Neuronal stem cell (in vitro differentiated cells): ENCODE measurements around the gene ZNF189.

Experiments used
- DNase-seq: peaks from one replicate; pipeline ENCODE4 v3.0.0-alpha.2; 2013; ENCODE audit warnings: low spot score
- H2AFZ ChIP-seq: one replicate; pipeline ENCODE4 v1.6.1; 2013; ENCODE audit warnings: mild to moderate bottlenecking, low read length, inconsistent platforms
- H2AK5ac ChIP-seq: 2 replicates; pipeline ENCODE4 v1.6.1; 2013; ENCODE audit warnings: low read depth, mild to moderate bottlenecking, inconsistent platforms, low read length, moderate library complexity, mixed read lengths
- H2BK120ac ChIP-seq: 2 replicates; pipeline ENCODE4 v1.6.1; 2013; ENCODE audit warnings: low read depth, mild to moderate bottlenecking, inconsistent platforms, low read length, moderate library complexity, mixed read lengths
- H2BK12ac ChIP-seq: one replicate; pipeline ENCODE4 v1.6.1; 2013; ENCODE audit warnings: low read length, inconsistent platforms
- H2BK15ac ChIP-seq: 2 replicates; pipeline ENCODE4 v1.6.1; 2013; ENCODE audit warnings: mild to moderate bottlenecking, low read length, inconsistent platforms, mixed read lengths
- H2BK5ac ChIP-seq: one replicate; pipeline ENCODE4 v1.6.1; 2013; ENCODE audit warnings: inconsistent platforms, mild to moderate bottlenecking, low read length, moderate library complexity
- H3K14ac ChIP-seq: one replicate; pipeline ENCODE4 v1.6.1; 2013; ENCODE audit warnings: low read length, inconsistent platforms
- H3K18ac ChIP-seq: 2 replicates; pipeline ENCODE4 v1.6.1; 2013; ENCODE audit warnings: low read length, inconsistent platforms
- H3K23ac ChIP-seq: 2 replicates; pipeline ENCODE4 v1.6.1; 2013; ENCODE audit warnings: low read depth, mild to moderate bottlenecking, mixed read lengths, low read length, inconsistent platforms; ENCODE audit not compliant: poor library complexity
- H3K27ac ChIP-seq: replicated peaks from 3 replicates; pipeline ENCODE4 v1.5.1; 2013; ENCODE audit warnings: low read length, inconsistent platforms
- H3K27me3 ChIP-seq, 3 experiments: 2 replicates each; pipeline ENCODE4 v1.6.1; 2013; ENCODE audit warnings: low read length in 3 of 3, mild to moderate bottlenecking in 2 of 3, inconsistent platforms in 1 of 3, low read depth in 1 of 3, mixed read lengths in 1 of 3, moderate library complexity in 1 of 3; ENCODE audit not compliant: control insufficient read depth in 3 of 3, insufficient read depth in 3 of 3
- H3K36me3 ChIP-seq, 2 donors: replicated peaks in 1 of 2; 2 replicates each; pipeline ENCODE4 v1.6.1; 2013; ENCODE audit warnings: low read length in 2 of 2; ENCODE audit not compliant: control insufficient read depth in 2 of 2, insufficient read depth in 2 of 2
- H3K4ac ChIP-seq: 2 replicates; pipeline ENCODE4 v1.6.1; 2013; ENCODE audit warnings: inconsistent platforms, mild to moderate bottlenecking, low read length, moderate library complexity
- H3K4me1 ChIP-seq, 2 donors: 1 replicate in 1 of 2; 2 replicates in 1 of 2; pipeline ENCODE4 v1.6.1; 2013; ENCODE audit warnings: low read length in 2 of 2, low read depth in 1 of 2; ENCODE audit not compliant: control insufficient read depth in 2 of 2, insufficient read depth in 1 of 2
- H3K4me2 ChIP-seq: one replicate; pipeline ENCODE4 v1.6.1; 2013; ENCODE audit warnings: mild to moderate bottlenecking, low read length, inconsistent platforms; ENCODE audit not compliant: insufficient read depth, poor library complexity, severe bottlenecking
- H3K4me3 ChIP-seq, 2 donors: 2 replicates each; pipeline ENCODE4 v1.5.1; 2013; ENCODE audit warnings: low read length in 2 of 2, mild to moderate bottlenecking in 2 of 2, inconsistent platforms in 1 of 2, moderate library complexity in 1 of 2
- H3K79me1 ChIP-seq: one replicate; pipeline ENCODE4 v1.6.1; 2013; ENCODE audit warnings: low read depth, mild to moderate bottlenecking, inconsistent platforms, low read length, moderate library complexity
- H3K9ac ChIP-seq: one replicate; pipeline ENCODE4 v1.6.1; 2013; ENCODE audit warnings: mild to moderate bottlenecking, low read depth, low read length, inconsistent platforms; ENCODE audit not compliant: poor library complexity
- H3K9me3 ChIP-seq, 2 donors: replicated peaks in 1 of 2; 2 replicates each; pipeline versions ENCODE3 to v1.6.1; 2013; ENCODE audit warnings: low read length in 2 of 2, mild to moderate bottlenecking in 2 of 2, inconsistent platforms in 1 of 2, low read depth in 1 of 2, mixed read lengths in 1 of 2, moderate library complexity in 1 of 2; ENCODE audit not compliant: control insufficient read depth in 2 of 2, insufficient read depth in 1 of 2
- H4K8ac ChIP-seq: one replicate; pipeline ENCODE4 v1.6.1; 2013; ENCODE audit warnings: low read depth, mild to moderate bottlenecking, inconsistent platforms, low read length, moderate library complexity
- H4K91ac ChIP-seq: one replicate; pipeline ENCODE4 v1.6.1; 2013; ENCODE audit warnings: low read length, low read depth, mild to moderate bottlenecking, inconsistent platforms; ENCODE audit not compliant: poor library complexity
- WGBS, 2 donors: extraction: QIAGEN DNeasy Blood & Tissue Kit; methylation state at CpG; one replicate each; pipeline ENCODE4 v1.1.7; 2013; ENCODE audit warnings: missing lambda C conversion rate in 2 of 2, mixed read lengths in 1 of 2; ENCODE audit not compliant: insufficient read length in 2 of 2, insufficient replicate concordance in 1 of 2; ENCODE audit errors: extremely low coverage in 2 of 2; 5-methylcytosine and 5-hydroxymethylcytosine counted together

The ZNF189 gene

DNA sequence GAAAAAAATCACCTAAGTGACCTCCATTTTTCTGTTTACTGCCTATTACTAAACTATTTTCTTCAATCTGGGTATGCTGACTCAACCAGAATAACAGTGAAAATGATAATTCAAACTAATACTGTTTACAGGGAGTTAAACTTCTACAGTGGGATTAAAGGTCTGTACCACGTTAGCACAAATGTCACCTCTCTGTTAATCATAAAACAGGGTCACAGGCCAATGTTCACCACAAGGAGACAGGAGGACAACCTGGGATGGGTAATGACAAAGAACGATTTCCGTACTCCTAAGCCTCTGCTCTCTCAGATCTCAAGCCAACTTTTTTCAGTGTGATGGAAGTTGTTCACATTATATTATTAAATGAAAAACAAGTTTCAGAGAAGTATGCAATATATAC, 34.6 kb downstream of the ZNF189 start:
- Histone ChIP-seq H2BK12ac (no peak overlapping the region), H3K4me3 (no peak overlapping the region), H3K4me1 (no peaks in the 10 kb centered on the region), H2AFZ (no peak overlapping the region), H4K91ac (no peak overlapping the region), H3K18ac (no peak overlapping the region), H3K14ac (no peak overlapping the region), H2BK120ac (no peak overlapping the region), H2BK5ac (no peak overlapping the region), H4K8ac (no peak overlapping the region), H2BK15ac (no peak overlapping the region), H3K9me3 (no peaks in the 10 kb centered on the region), H3K9ac (no peak overlapping the region), H3K36me3 (no peaks in the 10 kb centered on the region), H2AK5ac (no peak overlapping the region), H3K27ac (no peak overlapping the region), H3K79me1 (no peaks in the 10 kb centered on the region), H3K4me2 (no peak overlapping the region), H3K23ac (no peak overlapping the region), H3K27me3 (peaks cover 0 to 22% (median 0%) of the 10 kb centered on the region in 3 experiments), H3K4ac (no peak overlapping the region)
- no peak for DNase-seq
- no CpG with 5 or more reads among the region's 3 CpGs for WGBS, 2 donors

DNA sequence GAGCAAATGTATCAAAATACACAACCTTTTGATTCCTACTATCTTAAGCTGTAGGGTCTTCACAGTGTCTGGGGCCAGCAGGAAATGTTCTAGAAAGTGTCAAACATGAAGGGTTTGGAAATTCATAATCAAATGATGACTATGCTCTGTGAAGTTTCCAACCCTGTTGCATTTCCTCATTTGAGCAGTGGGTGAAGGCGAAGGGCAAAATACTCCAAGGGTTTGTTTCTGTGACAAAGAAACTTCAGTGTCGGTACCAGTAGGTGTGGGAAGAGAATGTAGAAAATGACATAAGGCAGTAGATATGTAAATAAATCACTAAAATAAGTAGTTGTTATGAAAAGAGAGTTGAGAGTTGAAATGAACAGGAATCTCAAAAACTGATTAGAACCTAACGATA, 36.3 kb downstream of the ZNF189 start:
- Histone ChIP-seq H2BK5ac (no peak overlapping the region), H4K91ac (no peak overlapping the region), H2AFZ (no peak overlapping the region), H3K4ac (no peak overlapping the region), H2BK12ac (no peak overlapping the region), H3K27ac (no peak overlapping the region), H3K9ac (no peak overlapping the region), H3K4me1 (no peaks in the 10 kb centered on the region), H4K8ac (no peak overlapping the region), H3K23ac (no peak overlapping the region), H3K14ac (no peak overlapping the region), H3K18ac (no peak overlapping the region), H3K27me3 (peaks cover 0 to 24% (median 0%) of the 10 kb centered on the region in 3 experiments), H3K36me3 (no peaks in the 10 kb centered on the region), H3K79me1 (no peaks in the 10 kb centered on the region), H2BK15ac (no peak overlapping the region), H2BK120ac (no peak overlapping the region), H3K4me2 (no peak overlapping the region), H2AK5ac (no peak overlapping the region), H3K4me3 (no peak overlapping the region), H3K9me3 (no peaks in the 10 kb centered on the region)
- DNase-seq = no peak
- WGBS, 2 donors = no CpG with 5 or more reads among the region's 3 CpGs

DNA sequence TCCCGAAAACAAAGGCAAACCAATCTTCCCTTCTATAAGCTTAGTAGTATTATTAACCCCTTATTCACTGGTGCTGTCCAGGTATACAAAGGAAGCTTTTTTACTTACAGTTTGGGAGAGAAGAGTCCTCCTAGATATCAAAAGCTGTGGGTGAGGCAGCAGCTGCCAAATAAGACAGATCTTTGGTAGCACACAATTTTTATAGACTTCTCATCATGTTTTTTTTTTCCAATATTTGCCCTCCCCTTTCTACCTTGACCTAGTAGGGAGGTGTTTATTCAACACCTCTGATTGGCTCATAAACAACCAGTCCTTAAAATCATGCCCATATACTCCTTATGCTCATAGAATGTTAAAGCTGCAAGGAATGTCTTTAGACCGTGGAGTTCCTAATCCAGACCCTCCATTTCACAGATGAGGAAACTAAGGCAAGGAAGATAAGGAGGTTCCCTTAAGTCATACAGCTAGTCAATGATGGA, 37.0 kb downstream of the ZNF189 start, which contains the start of gene ALDOB:
ALDOB (minus strand) TSS at position 174 of the 479 bp plus-strand sequence. CDS start 4,887 bp downstream, outside the sequence.
- H3K9ac ChIP-seq = no peak within 1 kb of the TSS
- H2AFZ ChIP-seq = no peak within 1 kb of the TSS
- H3K4ac ChIP-seq = no peak within 1 kb of the TSS
- H2AK5ac ChIP-seq = no peak within 1 kb of the TSS
- H3K4me3 ChIP-seq = no peak within 1 kb of the TSS
- no CpG with 5 or more reads among the region's 2 CpGs for WGBS, 2 donors
- no peak within 1 kb of the TSS for H2BK120ac ChIP-seq
- H4K91ac ChIP-seq = no peak within 1 kb of the TSS
- no peak within 1 kb of the TSS for H4K8ac ChIP-seq
- no peak within 1 kb of the TSS for H2BK15ac ChIP-seq
- H3K14ac ChIP-seq = no peak within 1 kb of the TSS
- no peak within 1 kb of the TSS for H2BK12ac ChIP-seq
- DNase-seq = no peak
- H3K18ac ChIP-seq = no peak within 1 kb of the TSS
- no peaks in the 10 kb centered on the region for H3K4me1 ChIP-seq
- no peak within 1 kb of the TSS for H3K23ac ChIP-seq
- H3K27me3 ChIP-seq = peaks cover 0 to 19% (median 0%) of the 10 kb centered on the region in 3 experiments
- no peaks in the 10 kb centered on the region for H3K9me3 ChIP-seq
- H3K79me1 ChIP-seq = no peaks in the 10 kb centered on the region
- H3K27ac ChIP-seq = no peak within 1 kb of the TSS
- H3K36me3 ChIP-seq = no peaks in the 10 kb centered on the region
- H2BK5ac ChIP-seq = no peak within 1 kb of the TSS
- H3K4me2 ChIP-seq = no peak within 1 kb of the TSS

DNA sequence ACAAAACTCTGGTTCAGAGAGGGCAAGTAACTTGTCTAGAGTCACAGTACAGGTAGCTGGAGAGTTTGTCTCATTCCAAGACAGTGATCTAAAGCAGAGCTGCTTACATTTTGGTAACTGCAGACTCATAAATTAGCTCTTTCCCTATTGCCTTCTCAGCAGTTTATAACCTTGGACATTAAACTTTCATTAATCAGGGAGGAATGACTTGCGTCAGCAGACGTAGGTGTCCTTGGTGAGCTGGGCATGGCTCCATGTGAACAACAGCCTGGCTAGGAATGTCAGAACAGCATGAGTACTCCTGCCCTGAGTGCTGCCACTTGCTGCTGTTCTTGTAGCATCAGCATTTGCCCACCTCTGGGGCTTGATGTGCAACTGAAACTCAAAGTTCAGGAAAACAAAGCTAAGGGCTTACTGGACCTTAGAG, 39.2 kb downstream of the ZNF189 start:
- Histone ChIP-seq H3K4me3 (no peak overlapping the region), H3K27me3 (peaks cover 0 to 17% (median 0%) of the 10 kb centered on the region in 3 experiments), H3K36me3 (no peaks in the 10 kb centered on the region), H4K8ac (no peak overlapping the region), H3K23ac (no peak overlapping the region), H3K14ac (no peak overlapping the region), H3K4me2 (no peak overlapping the region), H3K9me3 (no peaks in the 10 kb centered on the region), H2AFZ (no peak overlapping the region), H2AK5ac (no peak overlapping the region), H2BK15ac (no peak overlapping the region), H3K18ac (no peak overlapping the region), H2BK5ac (no peak overlapping the region), H4K91ac (no peak overlapping the region), H3K9ac (no peak overlapping the region), H3K4ac (no peak overlapping the region), H3K27ac (no peak overlapping the region), H2BK120ac (no peak overlapping the region), H2BK12ac (no peak overlapping the region), H3K4me1 (no peaks in the 10 kb centered on the region), H3K79me1 (no peaks in the 10 kb centered on the region)
- no CpG with 5 or more reads among the region's 2 CpGs for WGBS, 2 donors
- DNase-seq = no peak
